ENCODE data around the gene LRRFIP1. TPM values are rescaled to one million over a fixed set of nuclear protein-coding genes. Genes with fewer than 3 reads are reported as not detected.
"Not testable (repeated sequence)": the region's sequence is repeated elsewhere in the genome, so short reads cannot be mapped to it uniquely, and the experiment has no call there.

LRRFIP1 gene
- total and polyA plus RNA-seq, 10 donors = 40.4 to 164 (median 124) TPM

DNA sequence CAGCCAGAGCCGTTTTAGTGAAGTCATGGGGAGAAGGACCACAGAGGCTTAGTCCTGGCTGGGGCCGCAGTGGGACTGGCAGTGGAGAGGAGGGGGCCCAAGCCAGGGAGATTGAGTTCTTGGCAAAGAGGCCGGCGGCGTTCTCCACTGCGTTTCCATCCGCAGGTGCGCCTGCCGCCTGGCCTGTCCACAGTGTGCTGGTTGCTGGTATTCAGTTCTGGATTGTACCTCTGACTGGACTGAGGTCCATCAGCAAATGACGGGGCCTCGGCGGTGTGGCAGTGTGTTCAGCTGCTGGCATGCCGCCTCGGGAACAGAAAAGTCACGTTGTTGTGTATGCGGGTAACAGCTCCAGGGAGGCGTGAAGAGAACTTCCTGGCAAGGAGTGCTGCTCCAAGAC is 36.8 kb downstream of the LRRFIP1 start:
- Histone ChIP-seq H3K4me1 (peaks cover 0 to 29% (median 15%) of the 10 kb centered on the region in 6 donors), H3K4me3 (no peak overlapping the region), H3K9me3 (no peaks in the 10 kb centered on the region), H3K27me3 (replicated peaks in 1 of 7) (peaks cover 0 to 15% (median 0%) of the 10 kb centered on the region in 7 donors), H3K36me3 (no peaks in the 10 kb centered on the region), H3K27ac (peak overlapping the region in 2 of 8 donors; percentile 37 to 47)
- WGBS, 5 donors = 78 to 88% (median 88%) methylated on average over 14 to 17 of the region's 17 CpGs
- intact Hi-C loops (cut with DNase I; ENCODE audit: low total_unique reads) = no loop called here
- no peak for DNase-seq
- TF ChIP-seq POLR2AphosphoS5 (IDR thresholded peaks at IDR 0.05) = no peak
- TF ChIP-seq, protein P1, sequence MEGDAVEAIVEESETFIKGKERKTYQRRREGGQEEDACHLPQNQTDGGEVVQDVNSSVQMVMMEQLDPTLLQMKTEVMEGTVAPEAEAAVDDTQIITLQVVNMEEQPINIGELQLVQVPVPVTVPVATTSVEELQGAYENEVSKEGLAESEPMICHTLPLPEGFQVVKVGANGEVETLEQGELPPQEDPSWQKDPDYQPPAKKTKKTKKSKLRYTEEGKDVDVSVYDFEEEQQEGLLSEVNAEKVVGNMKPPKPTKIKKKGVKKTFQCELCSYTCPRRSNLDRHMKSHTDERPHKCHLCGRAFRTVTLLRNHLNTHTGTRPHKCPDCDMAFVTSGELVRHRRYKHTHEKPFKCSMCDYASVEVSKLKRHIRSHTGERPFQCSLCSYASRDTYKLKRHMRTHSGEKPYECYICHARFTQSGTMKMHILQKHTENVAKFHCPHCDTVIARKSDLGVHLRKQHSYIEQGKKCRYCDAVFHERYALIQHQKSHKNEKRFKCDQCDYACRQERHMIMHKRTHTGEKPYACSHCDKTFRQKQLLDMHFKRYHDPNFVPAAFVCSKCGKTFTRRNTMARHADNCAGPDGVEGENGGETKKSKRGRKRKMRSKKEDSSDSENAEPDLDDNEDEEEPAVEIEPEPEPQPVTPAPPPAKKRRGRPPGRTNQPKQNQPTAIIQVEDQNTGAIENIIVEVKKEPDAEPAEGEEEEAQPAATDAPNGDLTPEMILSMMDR (IDR thresholded peaks at IDR 0.05 in 8 of 11, conservative IDR thresholded peaks at IDR 0.05 in 3 of 11) = no peak
- TF ChIP-seq POLR2A (IDR thresholded peaks at IDR 0.05) = no peak

DNA sequence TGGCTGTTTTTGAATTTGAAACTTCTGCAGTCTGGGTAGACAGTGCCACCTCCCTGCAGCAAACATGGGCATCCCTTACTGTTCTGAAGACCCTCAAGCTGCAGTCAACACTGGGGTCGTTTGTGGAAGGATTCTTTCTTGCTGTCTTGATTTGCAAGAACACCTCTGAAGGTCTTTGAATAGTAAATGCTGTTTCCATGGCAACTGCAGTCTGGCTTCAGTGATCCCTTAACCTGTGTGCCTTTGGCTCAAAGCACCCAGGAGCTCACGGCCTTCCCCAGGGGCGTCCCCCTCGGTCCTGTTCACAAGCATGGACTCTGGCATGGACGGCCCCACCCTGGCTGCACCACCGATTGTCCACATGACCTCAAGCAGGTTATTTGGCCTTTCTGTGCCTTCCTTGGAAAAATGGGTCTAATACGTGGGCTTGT is 38.3 kb downstream of the LRRFIP1 start:
- Histone ChIP-seq H3K4me1 (peaks cover 0 to 41% (median 23%) of the 10 kb centered on the region in 6 donors), H3K4me3 (no peak overlapping the region), H3K9me3 (no peaks in the 10 kb centered on the region), H3K27me3 (replicated peaks in 1 of 7) (peaks cover 0 to 15% (median 0%) of the 10 kb centered on the region in 7 donors), H3K27ac (no peak overlapping the region), H3K36me3 (no peaks in the 10 kb centered on the region)
- intact Hi-C loops (cut with DNase I; ENCODE audit: low total_unique reads) = no loop called here
- DNase-seq = no peak
- TF ChIP-seq POLR2A (IDR thresholded peaks at IDR 0.05) (no peak), POLR2AphosphoS5 (IDR thresholded peaks at IDR 0.05) (no peak)
- TF ChIP-seq, protein P1 (IDR thresholded peaks at IDR 0.05 in 8 of 11, conservative IDR thresholded peaks at IDR 0.05 in 3 of 11) = no peak
- WGBS, 5 donors = 68 to 78% (median 72%) methylated on average over 7 of the region's 7 CpGs

DNA sequence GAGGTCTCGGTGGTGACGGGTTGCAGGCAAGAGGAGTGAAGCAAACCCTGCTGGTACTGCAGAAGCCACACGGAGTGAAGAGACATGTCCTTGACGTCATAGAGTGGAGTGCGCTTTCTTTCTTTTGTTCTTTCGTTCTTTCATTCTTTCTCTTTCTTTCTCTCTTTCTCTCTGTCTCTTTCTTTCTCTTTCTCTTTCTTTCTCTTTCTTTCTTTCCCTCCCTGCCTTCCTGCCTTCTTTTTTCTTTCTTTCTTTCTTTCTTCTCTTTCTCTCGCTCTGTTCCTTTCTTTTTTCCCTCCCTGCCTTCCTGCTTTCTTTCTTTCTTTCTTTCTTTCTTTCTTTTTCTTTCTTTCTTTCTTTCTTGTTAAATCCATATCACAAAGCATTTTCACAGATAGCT is 39.2 kb downstream of the LRRFIP1 start:
- Histone ChIP-seq H3K9me3 (no peaks in the 10 kb centered on the region), H3K27ac (no peak overlapping the region), H3K4me3 (no peak overlapping the region), H3K27me3 (replicated peaks in 1 of 7) (peaks cover 0 to 15% (median 0%) of the 10 kb centered on the region in 7 donors), H3K36me3 (no peaks in the 10 kb centered on the region), H3K4me1 (peaks cover 0 to 50% (median 30%) of the 10 kb centered on the region in 6 donors)
- TF ChIP-seq POLR2AphosphoS5 (IDR thresholded peaks at IDR 0.05) (no peak), POLR2A (IDR thresholded peaks at IDR 0.05) (no peak)
- TF ChIP-seq, protein P1 (IDR thresholded peaks at IDR 0.05 in 8 of 11, conservative IDR thresholded peaks at IDR 0.05 in 3 of 11) = no peak
- intact Hi-C loops (cut with DNase I; ENCODE audit: low total_unique reads) = no loop called here
- WGBS, 5 donors = 78 to 89% (median 85%) methylated on average over 7 of the region's 7 CpGs
- DNase-seq = no peak

DNA sequence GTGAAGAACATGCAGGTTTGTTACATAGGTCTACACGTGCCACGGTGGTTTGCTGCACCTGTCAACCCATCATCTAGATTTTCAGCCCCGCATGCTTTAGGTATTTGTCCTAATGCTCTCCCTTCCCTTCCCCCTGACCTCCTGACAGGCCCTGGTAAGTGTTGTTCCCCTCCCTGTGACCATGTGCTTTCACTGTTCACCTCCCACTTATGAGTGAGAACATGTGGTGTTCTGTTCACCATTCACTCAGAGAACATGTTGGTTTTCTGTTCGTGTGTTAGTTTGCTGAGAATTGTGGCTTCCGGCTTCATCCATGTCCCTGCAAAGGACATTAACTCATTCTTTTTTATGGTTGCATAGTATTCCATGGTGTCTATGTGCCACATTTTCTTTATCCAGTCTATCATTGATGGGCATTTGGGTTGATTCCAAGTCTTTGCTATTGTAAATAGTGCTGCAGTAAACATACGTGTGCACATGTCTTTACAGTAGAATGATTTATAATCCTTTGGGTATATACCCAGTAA is 39.7 kb downstream of the LRRFIP1 start:
- WGBS, 5 donors = 88 to 92% (median 90%) methylated on average over 6 of the region's 6 CpGs
- H3K9me3 ChIP-seq; H3K27ac ChIP-seq; intact Hi-C loops (cut with DNase I; ENCODE audit: low total_unique reads); H3K4me3 ChIP-seq; H3K36me3 ChIP-seq; DNase-seq: not testable (repeated sequence)
- H3K4me1 ChIP-seq = peaks cover 0 to 50% (median 34%) of the 10 kb centered on the region in 6 donors
- H3K27me3 ChIP-seq (replicated peaks in 1 of 7) = peaks cover 0 to 15% (median 0%) of the 10 kb centered on the region in 7 donors

Data from spleen (tissue), 11 donors.